ENCODE data around the gene RABGGTA.
A peak's percentile ranks its signal among the peaks of the same experiment; 100 is the strongest.

RABGGTA gene

DNA sequence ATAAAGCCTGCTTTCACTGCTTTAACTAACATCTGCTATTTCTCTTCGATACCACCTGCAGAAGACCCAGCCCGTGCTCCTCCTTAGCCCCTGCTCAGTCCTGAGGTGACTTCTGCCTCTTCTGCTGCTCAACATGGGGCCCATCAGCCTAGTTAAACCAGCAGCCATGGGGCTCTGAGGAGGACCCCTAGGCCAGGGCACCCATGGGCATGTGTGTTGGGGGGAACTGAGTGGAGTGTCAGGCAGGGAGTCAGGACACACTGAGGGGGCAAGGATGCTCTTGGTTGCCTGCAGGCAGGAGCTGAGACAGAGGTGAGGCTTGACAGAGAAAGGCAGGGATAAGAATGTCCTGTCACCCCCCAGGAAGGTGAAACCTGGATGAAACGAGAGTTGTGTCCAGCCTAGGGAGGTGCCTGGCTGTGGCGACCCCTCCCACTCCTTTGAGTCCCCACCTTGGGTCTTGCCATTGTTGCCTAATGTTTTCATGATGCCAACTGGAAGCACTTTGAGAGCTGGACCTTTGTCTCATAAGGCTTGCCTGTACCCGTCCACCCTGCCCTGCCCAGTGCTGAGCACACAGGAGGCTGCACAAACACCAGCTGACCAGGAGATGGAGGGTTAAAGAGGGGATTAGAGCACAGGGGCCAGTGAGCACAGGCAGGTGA lies 12.5 kb upstream of the RABGGTA start:
- Mint-ChIP-seq H3K4me3 (no peak overlapping the region), H3K4me1 (no peaks in the 10 kb centered on the region), H3K27ac (no peak overlapping the region), H3K27me3 (ENCODE audit: low read depth) (no peaks in the 10 kb centered on the region), H3K9me3 (no peaks in the 10 kb centered on the region), H3K36me3 (ENCODE audit: low read depth) (no peaks in the 10 kb centered on the region)
- TF ChIP-seq, protein P1, sequence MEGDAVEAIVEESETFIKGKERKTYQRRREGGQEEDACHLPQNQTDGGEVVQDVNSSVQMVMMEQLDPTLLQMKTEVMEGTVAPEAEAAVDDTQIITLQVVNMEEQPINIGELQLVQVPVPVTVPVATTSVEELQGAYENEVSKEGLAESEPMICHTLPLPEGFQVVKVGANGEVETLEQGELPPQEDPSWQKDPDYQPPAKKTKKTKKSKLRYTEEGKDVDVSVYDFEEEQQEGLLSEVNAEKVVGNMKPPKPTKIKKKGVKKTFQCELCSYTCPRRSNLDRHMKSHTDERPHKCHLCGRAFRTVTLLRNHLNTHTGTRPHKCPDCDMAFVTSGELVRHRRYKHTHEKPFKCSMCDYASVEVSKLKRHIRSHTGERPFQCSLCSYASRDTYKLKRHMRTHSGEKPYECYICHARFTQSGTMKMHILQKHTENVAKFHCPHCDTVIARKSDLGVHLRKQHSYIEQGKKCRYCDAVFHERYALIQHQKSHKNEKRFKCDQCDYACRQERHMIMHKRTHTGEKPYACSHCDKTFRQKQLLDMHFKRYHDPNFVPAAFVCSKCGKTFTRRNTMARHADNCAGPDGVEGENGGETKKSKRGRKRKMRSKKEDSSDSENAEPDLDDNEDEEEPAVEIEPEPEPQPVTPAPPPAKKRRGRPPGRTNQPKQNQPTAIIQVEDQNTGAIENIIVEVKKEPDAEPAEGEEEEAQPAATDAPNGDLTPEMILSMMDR (IDR thresholded peaks at IDR 0.05; ENCODE audit: unreplicated experiment in 3 of 3): no peak

GRCh38 chr14:24282736-24283135 lies 11.3 kb upstream of the RABGGTA start:
- Mint-ChIP-seq H3K27ac (peak overlapping the region in 1 of 3 experiments; percentile 50), H3K27me3 (ENCODE audit: low read depth) (no peaks in the 10 kb centered on the region), H3K9me3 (no peaks in the 10 kb centered on the region), H3K36me3 (ENCODE audit: low read depth) (no peaks in the 10 kb centered on the region), H3K4me1 (no peaks in the 10 kb centered on the region), H3K4me3 (no peak overlapping the region)
- TF ChIP-seq, protein P1 (IDR thresholded peaks at IDR 0.05; ENCODE audit: unreplicated experiment in 3 of 3): no peak

GRCh38 chr14:24281636-24282035 lies 10.2 kb upstream of the RABGGTA start:
- Mint-ChIP-seq H3K27me3 (ENCODE audit: low read depth) (no peaks in the 10 kb centered on the region), H3K36me3 (ENCODE audit: low read depth) (no peaks in the 10 kb centered on the region), H3K9me3 (no peaks in the 10 kb centered on the region), H3K4me3 (no peak overlapping the region), H3K27ac (no peak overlapping the region), H3K4me1 (no peaks in the 10 kb centered on the region)
- TF ChIP-seq, protein P1 (IDR thresholded peaks at IDR 0.05; ENCODE audit: unreplicated experiment in 3 of 3): no peak

- Mint-ChIP-seq H3K36me3 (ENCODE audit: low read depth) (no peaks in the 10 kb centered on the region), H3K4me3 (no peak overlapping the region), H3K9me3 (no peaks in the 10 kb centered on the region), H3K4me1 (no peaks in the 10 kb centered on the region), H3K27ac (no peak overlapping the region), H3K27me3 (ENCODE audit: low read depth) (no peaks in the 10 kb centered on the region)
- TF ChIP-seq, protein P1 (IDR thresholded peaks at IDR 0.05; ENCODE audit: unreplicated experiment in 3 of 3): no peak
Measured at GRCh38 chr14:24280797-24281460, 9.5 kb upstream of the RABGGTA start.

DNA sequence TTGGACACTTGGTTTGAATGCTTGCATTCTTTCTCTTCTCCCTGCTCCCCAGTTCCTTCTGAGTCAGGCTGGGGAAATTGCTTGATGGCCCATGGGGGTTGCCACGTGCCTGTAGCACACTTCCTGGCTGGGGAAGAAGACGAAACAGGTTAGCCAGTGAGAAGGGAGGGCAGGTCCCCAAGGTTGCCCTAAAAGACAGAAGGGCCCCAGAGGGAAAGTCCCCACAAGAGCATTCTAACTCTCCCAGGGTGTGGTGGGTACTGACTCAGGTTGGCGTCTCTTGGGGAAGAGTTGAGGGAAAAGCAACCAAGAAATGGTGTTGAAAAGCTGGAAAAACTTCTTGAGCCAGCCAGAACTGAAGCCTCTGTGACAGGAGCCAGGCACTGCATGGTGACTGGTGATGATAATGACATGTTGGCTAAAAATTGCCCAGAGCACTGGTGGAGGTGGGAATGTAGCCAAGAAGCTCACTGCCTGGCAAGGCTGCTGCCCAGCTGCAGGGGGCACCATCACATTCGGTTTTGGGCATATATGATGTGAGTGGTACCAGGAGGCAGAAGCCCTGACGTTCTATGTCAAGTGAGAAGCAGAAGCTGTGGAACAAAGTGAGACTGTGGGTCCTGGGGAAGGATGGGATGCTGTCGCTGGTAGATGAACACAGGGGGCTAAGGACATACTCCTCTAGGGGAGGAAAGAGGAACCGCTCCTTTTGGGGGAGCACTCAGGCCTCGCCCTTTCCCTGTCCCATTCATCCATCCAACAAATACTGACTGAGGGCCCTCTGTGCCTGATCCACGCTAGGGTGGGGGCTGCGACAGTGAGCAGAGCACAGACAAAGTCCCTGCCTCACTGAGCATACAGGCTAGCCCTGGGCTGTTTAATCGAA lies 8.1 kb upstream of the RABGGTA start:
- no peaks in the 10 kb centered on the region for H3K36me3 Mint-ChIP-seq (ENCODE audit: low read depth)
- no peaks in the 10 kb centered on the region for H3K27me3 Mint-ChIP-seq (ENCODE audit: low read depth)
- H3K9me3 Mint-ChIP-seq: no peaks in the 10 kb centered on the region
- no peaks in the 10 kb centered on the region for H3K4me1 Mint-ChIP-seq
- TF ChIP-seq, protein P1 (IDR thresholded peaks at IDR 0.05; ENCODE audit: unreplicated experiment in 3 of 3): no peak
- H3K4me3 Mint-ChIP-seq: no peak overlapping the region
- H3K27ac Mint-ChIP-seq: no peak overlapping the region

Data from nephron (organoid).